BE2C (cell line): ENCODE results near the gene TSPAN9.

ENCODE experiments used
- DNase-seq: peaks from one replicate; pipeline ENCODE4 v3.0.0-alpha.2; 2020
- H3K27me3 ChIP-seq: fragments of 250-450 bp; sonication (Bioruptor Pico); 2 replicates; pipeline ENCODE4 v1.5.1; 2020; ENCODE audit warnings: mild to moderate bottlenecking
- H3K36me3 ChIP-seq: fragments of 250-450 bp; sonication (Bioruptor Pico); 2 replicates; pipeline ENCODE4 v1.5.1; 2020; ENCODE audit warnings: mild to moderate bottlenecking
- H3K4me1 ChIP-seq: fragments of 250-450 bp; sonication (Bioruptor Pico); 2 replicates; pipeline ENCODE4 v1.5.1; 2020
- H3K4me3 ChIP-seq: 2 replicates; pipeline ENCODE4 v1.5.1; 2011; ENCODE audit warnings: low read depth, low read length
- H3K9me3 ChIP-seq: fragments of 250-450 bp; sonication (Bioruptor Pico); 2 replicates; pipeline ENCODE4 v1.5.1; 2020
- TF ChIP-seq, protein P1 (sequence below): IDR thresholded peaks from 2 replicates; pipeline ENCODE4 v1.5.1; 2012; ENCODE audit warnings: mild to moderate bottlenecking, low read depth, low read length

The TSPAN9 gene

DNA sequence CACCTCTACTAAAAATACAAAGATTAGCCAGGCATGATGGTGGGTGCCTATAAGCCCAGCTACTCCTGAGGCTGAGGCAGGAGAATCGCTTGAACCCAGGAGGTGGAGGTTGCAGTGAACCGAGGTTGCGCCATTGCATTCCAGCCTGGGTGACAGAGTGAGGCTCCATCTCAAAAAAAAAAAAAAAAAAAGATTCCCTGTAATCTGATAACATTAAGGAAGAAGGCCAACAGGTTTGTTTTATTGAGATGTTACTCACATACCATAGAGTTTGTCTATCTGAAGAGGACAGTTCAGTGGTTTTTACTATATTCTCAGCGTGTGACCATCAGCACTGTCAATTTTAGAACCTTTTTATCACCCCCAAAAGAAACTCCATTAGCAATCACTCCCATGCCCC, 37.5 kb downstream of the TSPAN9 start:
- TF ChIP-seq, protein P1, sequence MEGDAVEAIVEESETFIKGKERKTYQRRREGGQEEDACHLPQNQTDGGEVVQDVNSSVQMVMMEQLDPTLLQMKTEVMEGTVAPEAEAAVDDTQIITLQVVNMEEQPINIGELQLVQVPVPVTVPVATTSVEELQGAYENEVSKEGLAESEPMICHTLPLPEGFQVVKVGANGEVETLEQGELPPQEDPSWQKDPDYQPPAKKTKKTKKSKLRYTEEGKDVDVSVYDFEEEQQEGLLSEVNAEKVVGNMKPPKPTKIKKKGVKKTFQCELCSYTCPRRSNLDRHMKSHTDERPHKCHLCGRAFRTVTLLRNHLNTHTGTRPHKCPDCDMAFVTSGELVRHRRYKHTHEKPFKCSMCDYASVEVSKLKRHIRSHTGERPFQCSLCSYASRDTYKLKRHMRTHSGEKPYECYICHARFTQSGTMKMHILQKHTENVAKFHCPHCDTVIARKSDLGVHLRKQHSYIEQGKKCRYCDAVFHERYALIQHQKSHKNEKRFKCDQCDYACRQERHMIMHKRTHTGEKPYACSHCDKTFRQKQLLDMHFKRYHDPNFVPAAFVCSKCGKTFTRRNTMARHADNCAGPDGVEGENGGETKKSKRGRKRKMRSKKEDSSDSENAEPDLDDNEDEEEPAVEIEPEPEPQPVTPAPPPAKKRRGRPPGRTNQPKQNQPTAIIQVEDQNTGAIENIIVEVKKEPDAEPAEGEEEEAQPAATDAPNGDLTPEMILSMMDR: no peak
- Histone ChIP-seq H3K4me1 (peaks cover 2% of the 10 kb centered on the region; the same call in 1 of the 2 replicates), H3K4me3 (no peak overlapping the region), H3K27me3 (no peaks in the 10 kb centered on the region), H3K9me3 (no peaks in the 10 kb centered on the region), H3K36me3 (no peaks in the 10 kb centered on the region)
- no peak for DNase-seq

DNA sequence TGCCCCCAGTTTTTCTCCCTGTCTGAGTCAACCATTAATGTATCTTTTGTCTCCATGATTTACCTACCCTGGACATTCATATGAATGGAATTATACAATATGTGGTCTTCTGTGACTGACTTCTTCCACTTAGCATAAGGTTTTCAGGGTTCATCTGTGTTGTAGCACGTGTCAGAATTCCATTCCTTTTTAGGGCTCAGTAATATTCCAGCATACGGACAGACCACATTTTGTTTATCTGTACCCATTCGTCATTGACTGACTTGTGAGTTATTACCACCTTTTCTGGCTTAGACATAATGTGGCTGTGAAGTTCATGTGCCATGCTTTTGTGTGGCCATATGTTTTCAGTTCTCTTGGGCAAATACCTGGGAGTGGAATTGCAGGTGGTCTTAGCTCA, 37.9 kb downstream of the TSPAN9 start:
- Histone ChIP-seq H3K36me3 (no peaks in the 10 kb centered on the region; the same call in 1 of the 2 replicates), H3K27me3 (no peaks in the 10 kb centered on the region), H3K4me3 (no peak overlapping the region), H3K9me3 (no peaks in the 10 kb centered on the region), H3K4me1 (peaks cover 2% of the 10 kb centered on the region; the same call in 1 of the 2 replicates)
- TF ChIP-seq, protein P1: no peak
- DNase-seq: no peak

DNA sequence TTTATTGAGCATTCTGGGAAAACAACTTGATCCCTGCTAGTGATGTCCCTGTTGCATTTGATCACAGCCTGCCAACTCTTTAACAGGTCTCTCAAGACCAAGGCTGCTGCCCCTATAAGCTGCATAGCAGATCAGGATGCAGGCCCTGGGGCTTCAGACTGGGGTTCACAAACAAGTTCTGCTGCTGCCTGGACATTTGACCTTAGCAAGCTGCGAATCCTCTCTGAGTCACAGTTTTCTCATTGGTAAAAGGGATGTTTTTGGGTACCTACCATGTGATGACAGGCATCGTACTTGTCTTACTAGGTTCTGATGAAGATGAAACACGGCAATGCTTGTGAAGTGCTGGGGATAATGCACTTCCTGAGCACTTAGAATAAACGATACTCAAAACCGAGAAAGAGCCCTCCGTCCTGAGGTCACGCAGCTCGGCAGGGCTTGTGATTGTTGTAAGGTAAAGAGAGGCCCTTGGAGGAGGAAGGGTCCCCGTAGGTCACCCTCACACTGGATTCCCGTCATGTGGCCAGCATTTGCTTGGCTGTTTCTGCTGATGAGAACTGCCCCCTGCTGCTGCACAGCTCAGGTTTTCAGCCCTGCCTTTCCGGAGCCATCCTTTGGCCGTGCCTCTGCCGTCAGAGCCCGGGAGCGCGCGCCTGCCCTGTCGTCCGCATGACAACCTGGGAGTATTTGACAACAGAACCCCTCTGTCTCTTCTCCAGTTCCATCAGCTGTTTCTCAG, 39.1 kb downstream of the TSPAN9 start:
- Histone ChIP-seq H3K36me3 (no peaks in the 10 kb centered on the region; the same call in 1 of the 2 replicates), H3K4me3 (no peak overlapping the region), H3K9me3 (no peaks in the 10 kb centered on the region), H3K4me1 (peaks cover 2% of the 10 kb centered on the region; the same call in 1 of the 2 replicates), H3K27me3 (no peaks in the 10 kb centered on the region)
- TF ChIP-seq, protein P1: no peak
- no peak for DNase-seq

DNA sequence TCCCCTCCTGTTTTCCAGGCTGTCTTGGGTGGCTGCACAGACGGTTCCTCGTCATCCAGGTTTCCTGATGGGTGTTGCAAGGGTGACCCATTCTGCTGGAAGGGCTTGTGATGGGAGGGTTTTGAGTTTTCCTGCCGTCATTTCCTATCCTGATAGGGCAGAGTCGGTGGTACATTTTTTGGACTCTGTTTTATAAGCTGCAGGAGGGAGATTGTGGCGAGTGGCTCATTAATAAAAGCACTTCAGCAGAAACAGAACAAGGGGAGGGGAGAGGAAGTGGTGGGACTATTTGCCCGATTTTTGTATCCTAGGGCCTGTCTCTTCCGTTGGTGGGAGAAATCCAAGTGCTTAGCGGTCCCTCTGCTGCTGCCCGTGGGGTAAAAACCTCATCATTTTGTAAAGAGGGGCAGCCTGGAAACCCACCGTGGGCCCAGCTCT, 40.0 kb downstream of the TSPAN9 start:
- no peaks in the 10 kb centered on the region for H3K9me3 ChIP-seq
- no peak for DNase-seq
- peaks cover 2% of the 10 kb centered on the region; the same call in 1 of the 2 replicates for H3K4me1 ChIP-seq
- no peaks in the 10 kb centered on the region; the same call in 1 of the 2 replicates for H3K36me3 ChIP-seq
- H3K27me3 ChIP-seq: no peaks in the 10 kb centered on the region
- TF ChIP-seq, protein P1: no peak
- no peak overlapping the region for H3K4me3 ChIP-seq

DNA sequence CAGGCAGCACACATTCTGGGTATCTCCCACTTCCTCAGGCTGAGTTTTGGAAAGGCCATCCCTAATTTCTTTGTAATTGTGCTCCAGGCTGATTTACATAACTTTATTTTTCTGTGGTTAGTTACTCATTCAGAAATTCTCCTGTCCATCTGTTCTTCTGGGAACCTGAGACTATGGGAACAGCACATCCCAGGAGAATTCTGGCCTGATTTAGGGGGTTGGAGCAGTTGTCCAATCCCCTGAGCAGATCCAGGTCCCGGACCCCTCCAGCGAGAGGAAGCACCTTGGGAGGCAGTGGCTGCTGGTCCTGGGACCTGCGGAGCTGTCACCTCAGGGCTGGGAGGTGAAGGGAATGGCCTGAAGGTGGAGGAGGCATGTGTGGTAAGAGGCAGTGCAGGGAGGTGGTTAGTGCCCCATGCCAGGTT, 40.4 kb downstream of the TSPAN9 start:
- no peak for DNase-seq

More for the DNA sequence above, 40.4 kb downstream of the TSPAN9 start:
- Histone ChIP-seq H3K36me3 (no peaks in the 10 kb centered on the region; the same call in 1 of the 2 replicates), H3K4me3 (no peak overlapping the region), H3K27me3 (no peaks in the 10 kb centered on the region), H3K9me3 (no peaks in the 10 kb centered on the region), H3K4me1 (peaks cover 6% of the 10 kb centered on the region)
- TF ChIP-seq, protein P1: no peak
